Measurements from ENCODE around the gene VILL. TPM values are rescaled to one million over a fixed set of nuclear protein-coding genes. Genes with fewer than 3 reads are reported as not detected.

VILL gene
- total and polyA plus RNA-seq, 2 of the 8 experiments (the other 6 are each of a cell fraction or from before 2014, with no cell fraction given): 4.1 to 4.2 TPM

GRCh38 chr3:37943631-37944314, 46.8 kb upstream of the VILL start:
- no peak overlapping the region for H2BK5ac ChIP-seq (ENCODE audit: low read depth, low read length)
- peaks cover 0 to 6% (median 2%) of the 10 kb centered on the region in 4 experiments; a peak in 3 of 7 replicates for H3K4me1 ChIP-seq (replicated peaks in 1 of 4; ENCODE audit: control insufficient read depth in 3 of 4, insufficient read depth in 4 of 4, low read length in 3 of 4)
- H3K79me1 ChIP-seq (ENCODE audit: low read depth, low read length): no peaks in the 10 kb centered on the region; the same call in 1 of the 2 replicates
- no peak overlapping the region for H4K8ac ChIP-seq (ENCODE audit: extremely low read depth, insufficient read depth, low read length)
- no peak overlapping the region for H3K27ac ChIP-seq (ENCODE audit: low read depth, low read length)
- CTCF ChIA-PET (ENCODE audit: partially characterized antibody): interaction anchor here (0.8 to 4.4 kb wide), 6 partner anchors 12 to 31 kb away, joined by 3 to 23 read pairs (median 4); no protein-coding TSS in a partner anchor
- no peaks in the 10 kb centered on the region for H3K9me3 ChIP-seq (ENCODE audit: insufficient read depth in 2 of 2, low read depth in 1 of 2, low read length in 1 of 2)
- no peak overlapping the region for H3K18ac ChIP-seq (ENCODE audit: extremely low read depth, low read length)
- no peak overlapping the region for H2BK120ac ChIP-seq (replicated peaks; ENCODE audit: low read depth, low read length)
- H2AFZ ChIP-seq (ENCODE audit: low read length): no peak overlapping the region
- H3K4me2 ChIP-seq (ENCODE audit: insufficient read depth in 1 of 2, low read depth in 2 of 2, low read length in 2 of 2): no peak overlapping the region
- no peaks in the 10 kb centered on the region for H3K79me2 ChIP-seq (ENCODE audit: control insufficient read depth in 1 of 2, insufficient read depth in 2 of 2, low read length in 2 of 2)
- no peaks in the 10 kb centered on the region for H3K27me3 ChIP-seq (replicated peaks in 1 of 4; ENCODE audit: control insufficient read depth in 3 of 4, extremely low read depth in 1 of 4, insufficient read depth in 3 of 4, low read length in 3 of 4)
- no peak overlapping the region for H3K4me3 ChIP-seq (ENCODE audit: extremely low read depth in 1 of 4, insufficient read depth in 2 of 4, low read depth in 3 of 4, low read length in 4 of 4)
- H4K5ac ChIP-seq (ENCODE audit: insufficient read length, low read depth, low read length): no peak overlapping the region
- H3K36me3 ChIP-seq (ENCODE audit: control insufficient read depth in 2 of 4, insufficient read depth in 4 of 4, low read length in 3 of 4): no peaks in the 10 kb centered on the region
- H3K9ac ChIP-seq (replicated peaks in 1 of 4; ENCODE audit: extremely low read depth in 1 of 4, low read depth in 3 of 4, low read length in 3 of 4): no peak overlapping the region
- H2AK5ac ChIP-seq (ENCODE audit: low read depth, low read length): no peak overlapping the region
- no peak overlapping the region for H3K56ac ChIP-seq (replicated peaks; ENCODE audit: insufficient read length, low read depth, low read length)
- WGBS, 2 experiments (ENCODE audit: extremely low coverage in 1 of 2, insufficient coverage in 1 of 2, insufficient read length in 1 of 2, insufficient replicate concordance in 2 of 2, low coverage in 1 of 2, low lambda C conversion rate in 2 of 2, missing lambda C conversion rate in 1 of 2): 90% methylated on average over 8 of the region's 8 CpGs; no CpG with 5 or more reads in 1 of the 2 experiments
- POLR2A ChIA-PET (ENCODE audit: partially characterized antibody): interaction anchor here (0.6 kb wide), 1 partner anchor 52 kb away, joined by 3 read pairs; no protein-coding TSS in a partner anchor
- no peak overlapping the region for H2BK12ac ChIP-seq (ENCODE audit: low read depth, low read length)
- DNase-seq (ENCODE audit: low read depth in 1 of 2, low spot score in 2 of 2) (peak in 1 of 2 experiments; percentile 29), FAIRE-seq (no peak)
- H3K23me2 ChIP-seq (ENCODE audit: low read depth, low read length): no peaks in the 10 kb centered on the region
- H3K23ac ChIP-seq (ENCODE audit: insufficient read length): no peak overlapping the region
- peaks cover 0 to 3% of the 10 kb centered on the region in 2 experiments for H4K20me1 ChIP-seq (replicated peaks in 1 of 2; ENCODE audit: control insufficient read depth in 1 of 2, insufficient read depth in 2 of 2, low read length in 2 of 2)
- no peak overlapping the region for H3K14ac ChIP-seq (ENCODE audit: insufficient read length)
- H2BK20ac ChIP-seq (ENCODE audit: low read length): no peak overlapping the region
- no peak overlapping the region for H3K4ac ChIP-seq (replicated peaks; ENCODE audit: insufficient read length, low read depth, low read length)
- no peak overlapping the region for H4K91ac ChIP-seq (replicated peaks; ENCODE audit: insufficient read length, low read length)
- no peak overlapping the region for H2BK15ac ChIP-seq (ENCODE audit: low read length)
- TF ChIP-seq CTCF (IDR thresholded peaks at IDR 0.05; ENCODE audit: control extremely low read depth in 1 of 3, insufficient read depth in 1 of 3, low read depth in 1 of 3, low read length in 3 of 3) (no peak), CEBPB (IDR thresholded peaks at IDR 0.05; ENCODE audit: low read depth, low read length) (no peak), TAF1 (IDR thresholded peaks at IDR 0.05; ENCODE audit: low read depth, low read length) (no peak), ZNF274 (IDR thresholded peaks at IDR 0.05; ENCODE audit: borderline replicate concordance, extremely low read depth, low read length) (no peak), HDAC2 (IDR thresholded peaks at IDR 0.05; ENCODE audit: borderline replicate concordance in 1 of 2, low read depth in 2 of 2, low read length in 2 of 2) (no peak), RAD21 (IDR thresholded peaks at IDR 0.05 in 1 of 2, conservative IDR thresholded peaks at IDR 0.05 in 1 of 2; ENCODE audit: low read depth in 2 of 2, low read length in 2 of 2) (no peak), CHD1 (IDR thresholded peaks at IDR 0.05; ENCODE audit: low read depth, low read length) (no peak)
